Kidney (tissue), 14 donors: ENCODE data around the gene UBALD2. TPM values are rescaled to one million over a fixed set of nuclear protein-coding genes. Genes with fewer than 3 reads are reported as not detected.

Experiments used
- DNase-seq, 5 donors: peaks; one replicate each; pipeline ENCODE4 v3.0.0-alpha.2; 2013 to 2020
- FAIRE-seq: peaks from 2 replicates; lab custom pipeline; 2012; peaks lifted over from hg19 to GRCh38; lab: Jason Lieb, UNC
- H3K27ac ChIP-seq, 2 donors: one replicate each; pipeline ENCODE4 v1.7.0; 2013; ENCODE audit warnings: low read depth in 2 of 2, low read length in 2 of 2, inconsistent platforms in 1 of 2
- H3K27me3 ChIP-seq: one replicate; pipeline ENCODE4 v1.7.1; 2013; ENCODE audit warnings: low read length, inconsistent platforms; ENCODE audit not compliant: control insufficient read depth, insufficient read depth
- H3K36me3 ChIP-seq, 3 donors: one replicate each; pipeline versions ENCODE4 v1.7.0 to v1.7.1; 2013; ENCODE audit warnings: low read length in 3 of 3, control low read depth in 1 of 3, inconsistent platforms in 1 of 3; ENCODE audit not compliant: insufficient read depth in 3 of 3, control insufficient read depth in 2 of 3
- H3K4me1 ChIP-seq, 3 donors: one replicate each; pipeline versions ENCODE4 v1.7.0 to v1.7.1; 2013; ENCODE audit warnings: low read length in 3 of 3, inconsistent platforms in 1 of 3, low read depth in 1 of 3; ENCODE audit not compliant: control insufficient read depth in 2 of 3, insufficient read depth in 2 of 3
- H3K4me3 ChIP-seq, 3 donors: one replicate each; pipeline versions ENCODE4 v1.7.0 to v1.8.1; 2013; ENCODE audit warnings: low read length in 3 of 3, control low read depth in 1 of 3, inconsistent platforms in 1 of 3
- H3K9ac ChIP-seq, 3 donors: one replicate each; pipeline versions ENCODE4 v1.7.0 to v1.7.1; 2013; ENCODE audit warnings: low read length in 3 of 3, control low read depth in 1 of 3, inconsistent platforms in 1 of 3
- H3K9me3 ChIP-seq, 3 donors: one replicate each; pipeline versions ENCODE4 v1.7.0 to v1.7.1; 2013; ENCODE audit warnings: low read length in 3 of 3, control low read depth in 1 of 3, inconsistent platforms in 1 of 3; ENCODE audit not compliant: control insufficient read depth in 2 of 3, insufficient read depth in 1 of 3
- CTCF ChIP-seq: IDR thresholded peaks from 3 replicates; pipeline ENCODE4 v1.5.1; 2012; ENCODE audit warnings: mild to moderate bottlenecking, moderate library complexity, borderline replicate concordance; ENCODE audit not compliant: insufficient read depth; ENCODE audit errors: extremely low read depth
- intact Hi-C: fragments of 100-400 bp; cut with DNase I; formaldehyde crosslinking; loops from one replicate; pipeline ENCODE4 v1.11.1; 2022
- polyA plus RNA-seq: library from polyadenylated mRNA; stranded (reverse); fragments of 350-450 nt; fragmentation: Illumina TruSeq; extraction: RNeasy Lipid Tissue Mini Kit (QIAGEN cat#74804); gene quantifications from one replicate; pipeline ENCODE4 v1.2.3, GENCODE V29; 2014; ENCODE audit warnings: low read depth, low replicate concordance; ENCODE audit not compliant: insufficient read depth
- total RNA-seq: library from RNA; stranded (reverse); fragmentation: NEBNext Ultra II Directional; extraction: Animal tissue kit (Norgen Biotek cat#: 25700); gene quantifications from one replicate; pipeline ENCODE4 v1.2.1, GENCODE V29; 2021
- donor health status: control.
- donor health status: control.
- donor health status: control.
- donor health status: control.
- donor health status: control.
- donor health status: DM: yes; HTN: yes; CAD: no.
- donor health status: Normal renal cell carcinoma (clear cell type).

The UBALD2 gene
- total and polyA plus RNA-seq, 2 donors from 2014 or later = 54.3 to 59.1 TPM

- H3K36me3 ChIP-seq = no peaks in the 10 kb centered on the region
- TF ChIP-seq CTCF = no peak
- H3K9me3 ChIP-seq = peaks cover 0 to 2% (median 0%) of the 10 kb centered on the region in 3 donors
- FAIRE-seq (no peak), DNase-seq (peak in 3 of 5 donors; percentile 33 to 76 (median 66))
- H3K27ac ChIP-seq = no peak overlapping the region
- H3K4me3 ChIP-seq = no peak overlapping the region
- H3K9ac ChIP-seq = no peak overlapping the region
- H3K27me3 ChIP-seq = no peaks in the 10 kb centered on the region
- peaks cover 0 to 21% (median 15%) of the 10 kb centered on the region in 3 donors for H3K4me1 ChIP-seq
- intact Hi-C loops = no loop called here
Measured at GRCh38 chr17:76273445-76274111, 8.4 kb downstream of the UBALD2 start.

DNA sequence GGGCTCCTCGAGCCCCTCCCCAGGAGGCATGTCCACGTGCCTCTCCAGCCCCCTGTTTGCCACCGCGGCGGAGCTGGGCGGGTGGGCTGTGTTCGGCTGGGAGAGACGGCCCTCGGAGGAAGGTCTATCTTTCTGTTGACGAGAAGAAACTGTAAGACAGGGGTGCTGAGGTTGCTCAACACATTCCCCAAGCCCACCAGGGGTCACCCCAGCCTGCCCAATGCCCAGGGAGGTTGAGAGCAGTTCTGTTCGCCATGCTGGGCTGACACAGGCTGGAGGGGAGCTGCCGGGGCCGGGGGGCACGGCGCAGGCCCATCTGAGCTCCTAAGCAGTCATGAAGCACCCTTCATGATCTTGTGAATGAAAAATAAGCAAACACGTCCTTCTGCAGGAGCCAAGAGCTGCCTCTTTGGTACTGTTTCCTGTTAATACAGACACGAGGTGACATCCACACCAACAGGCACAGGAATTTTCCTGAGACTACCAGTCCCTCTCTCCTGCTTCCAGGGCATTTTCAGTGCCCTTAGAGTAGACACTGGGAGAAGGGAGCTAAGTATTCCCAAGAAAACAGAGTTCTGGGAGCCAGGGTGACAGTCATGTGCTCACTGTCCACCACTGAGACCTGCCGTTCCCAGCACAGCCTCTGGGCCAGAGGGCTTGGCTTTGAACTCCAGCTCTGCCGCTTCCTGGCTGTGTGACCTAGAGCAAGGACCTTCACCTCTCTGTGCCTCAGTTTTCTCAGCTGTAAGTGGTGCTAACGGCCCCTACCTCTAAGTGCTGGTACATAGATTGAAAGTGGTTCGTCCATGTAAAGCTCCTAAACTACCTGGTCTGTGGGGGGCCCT lies 9.2 kb downstream of the UBALD2 start:
- Histone ChIP-seq H3K4me1 (peaks cover 0 to 16% (median 15%) of the 10 kb centered on the region in 3 donors), H3K9ac (no peak overlapping the region), H3K4me3 (no peak overlapping the region), H3K9me3 (peaks cover 0 to 2% (median 0%) of the 10 kb centered on the region in 3 donors), H3K27ac (no peak overlapping the region), H3K27me3 (no peaks in the 10 kb centered on the region), H3K36me3 (no peaks in the 10 kb centered on the region)
- intact Hi-C loops = no loop called here
- no peak for TF ChIP-seq CTCF
- DNase-seq (peak in 2 of 5 donors; percentile 10 to 67), FAIRE-seq (no peak)

- DNase-seq (peak in 1 of 5 donors; percentile 74), FAIRE-seq (no peak)
- no peaks in the 10 kb centered on the region for H3K27me3 ChIP-seq
- H3K4me1 ChIP-seq = peaks cover 0 to 14% (median 12%) of the 10 kb centered on the region in 3 donors
- no peak for TF ChIP-seq CTCF
- H3K4me3 ChIP-seq = no peak overlapping the region
- H3K9me3 ChIP-seq = peaks cover 0 to 2% (median 0%) of the 10 kb centered on the region in 3 donors
- intact Hi-C loops = loop anchor here (5.0 kb wide), 1 partner anchor 153 kb away; no protein-coding TSS in a partner anchor
- H3K27ac ChIP-seq = no peak overlapping the region
- no peak overlapping the region for H3K9ac ChIP-seq
- no peaks in the 10 kb centered on the region for H3K36me3 ChIP-seq
Measured at GRCh38 chr17:76275382-76276068, 10.4 kb downstream of the UBALD2 start.
